Effector CD4-positive, alpha-beta T cell (primary cell): ENCODE data around the gene CEPT1.
"Not testable (repeated sequence)": the region's sequence is repeated elsewhere in the genome, so short reads cannot be mapped to it uniquely, and the experiment has no call there.

Source experiments
- DNase-seq: peaks from one replicate; pipeline ENCODE4 v3.0.0-alpha.2; 2020

CEPT1 gene

DNA sequence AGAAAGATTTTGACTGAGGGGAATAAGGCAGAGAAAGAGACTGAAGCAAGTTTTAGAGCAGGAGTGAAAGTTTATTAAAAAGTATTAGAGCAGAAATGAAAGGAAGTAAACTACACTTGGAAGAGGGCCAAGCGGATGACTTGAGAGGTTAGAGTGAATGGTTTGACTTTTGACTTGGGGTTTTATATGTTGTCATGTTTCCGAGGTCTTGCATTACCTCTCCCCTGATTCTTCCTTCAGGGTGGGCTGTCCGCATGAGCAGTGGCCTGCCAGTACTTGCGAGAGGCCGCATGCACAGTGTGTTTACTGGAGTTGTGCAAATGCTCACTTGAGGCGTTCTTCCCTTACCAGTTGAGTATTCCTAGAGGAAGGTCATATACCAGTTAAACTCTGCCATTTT lies 73.4 kb downstream of the CEPT1 start:
- DNase-seq: no peak

GRCh38 chr1:111214074-111214801 lies 74.2 kb downstream of the CEPT1 start:
- no peak for DNase-seq

DNA sequence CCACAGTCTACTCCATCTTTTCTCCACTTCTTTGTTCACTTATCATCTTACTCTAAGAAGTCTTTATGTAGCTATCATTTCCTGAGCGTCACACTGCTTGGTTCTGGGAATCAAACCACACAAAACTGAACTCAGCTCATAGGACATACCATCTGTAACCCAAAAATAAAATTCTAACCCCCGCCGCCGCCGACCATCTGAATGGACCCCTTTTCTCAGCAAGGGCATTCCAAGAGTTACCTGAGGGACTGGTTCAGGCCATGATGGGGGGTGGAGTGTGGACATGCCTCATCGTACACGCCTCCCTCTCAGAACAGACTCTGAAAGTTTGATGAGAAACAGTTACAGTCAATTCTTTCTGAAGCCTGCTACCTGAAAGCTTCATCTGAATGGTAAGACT lies 74.9 kb downstream of the CEPT1 start:
- no peak for DNase-seq

- not testable (repeated sequence) for DNase-seq
These were observed 75.3 kb downstream of the CEPT1 start for GRCh38 chr1:111215285-111215684.

GRCh38 chr1:111216751-111217150 lies 76.7 kb downstream of the CEPT1 start:
- DNase-seq: no peak

- DNase-seq: no peak
These were observed 77.3 kb downstream of the CEPT1 start for GRCh38 chr1:111217183-111217910.

DNA sequence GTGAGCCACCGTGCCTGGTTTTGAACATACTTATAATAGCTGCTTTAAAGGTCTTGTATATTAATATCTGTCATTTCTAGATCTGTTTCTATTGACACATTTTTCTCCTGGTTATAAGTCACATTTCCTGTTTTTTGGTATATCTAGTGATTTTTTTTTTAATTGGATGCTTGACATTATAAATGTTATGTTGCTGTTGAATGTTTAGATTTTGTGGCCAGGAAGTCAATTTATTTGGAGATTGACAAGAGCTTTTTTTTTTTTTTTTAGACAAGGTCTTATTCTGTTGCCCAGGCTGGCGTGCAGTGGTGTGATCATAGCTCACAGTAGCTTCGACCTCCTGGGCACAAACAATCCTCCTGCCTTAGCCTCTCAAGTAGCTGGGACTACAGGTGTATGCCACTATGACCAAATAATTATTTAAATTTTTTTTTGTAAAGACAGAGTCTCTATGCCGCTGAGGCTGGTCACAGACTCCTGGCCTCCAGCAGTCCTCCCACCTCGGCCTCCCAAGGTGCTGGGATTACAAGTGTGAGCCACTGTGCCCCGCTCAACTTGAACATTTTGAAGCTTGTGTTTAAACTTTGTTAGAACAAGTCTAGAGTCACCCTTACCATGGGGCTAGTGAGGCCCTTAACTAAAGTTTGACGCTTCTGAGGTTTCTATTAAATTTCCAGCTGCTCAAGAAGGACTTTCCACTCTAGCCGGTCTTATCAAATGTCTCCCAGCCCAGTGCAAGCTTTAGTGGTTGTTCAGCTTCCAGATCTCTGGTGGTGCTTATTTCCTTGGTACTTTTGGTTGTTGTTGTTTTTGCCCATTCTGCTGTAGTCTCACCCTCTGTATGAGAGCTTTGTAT lies 78.9 kb downstream of the CEPT1 start:
- DNase-seq: no peak

DNA sequence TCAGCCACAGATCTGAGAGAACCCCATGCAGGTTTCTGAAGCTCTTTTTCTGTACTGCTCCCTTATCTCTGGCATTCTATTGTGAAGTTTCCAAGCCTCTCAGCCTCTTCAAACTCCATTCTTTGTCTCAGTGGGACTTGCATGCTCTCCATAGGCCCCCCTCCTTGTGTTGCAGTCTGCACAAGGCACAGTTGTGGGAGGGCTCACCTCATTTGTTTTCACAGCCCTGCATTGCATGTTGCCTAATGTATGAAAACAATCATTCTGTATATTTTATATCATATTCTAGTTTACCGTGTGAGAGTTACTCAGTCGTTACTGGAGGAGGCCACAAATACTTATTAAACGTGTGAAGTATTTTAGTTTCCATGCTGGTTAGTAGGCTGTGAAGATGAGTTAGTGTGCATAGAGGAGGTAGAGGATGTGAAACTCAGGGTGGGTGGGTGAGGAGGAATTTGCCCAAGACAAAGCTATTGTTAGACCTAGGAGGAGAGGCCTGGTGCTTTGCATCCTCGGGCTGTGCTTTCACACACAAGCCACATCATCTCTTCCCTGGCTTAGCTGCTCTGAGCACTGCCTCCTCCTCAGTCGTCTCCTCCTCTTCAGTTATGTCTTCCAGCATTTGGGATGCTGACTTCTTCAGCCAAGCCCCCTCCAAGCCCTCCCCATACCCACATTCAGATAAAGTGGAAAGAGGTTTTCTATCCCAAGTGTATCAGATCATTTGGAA lies 79.7 kb downstream of the CEPT1 start:
- DNase-seq: no peak

DNA sequence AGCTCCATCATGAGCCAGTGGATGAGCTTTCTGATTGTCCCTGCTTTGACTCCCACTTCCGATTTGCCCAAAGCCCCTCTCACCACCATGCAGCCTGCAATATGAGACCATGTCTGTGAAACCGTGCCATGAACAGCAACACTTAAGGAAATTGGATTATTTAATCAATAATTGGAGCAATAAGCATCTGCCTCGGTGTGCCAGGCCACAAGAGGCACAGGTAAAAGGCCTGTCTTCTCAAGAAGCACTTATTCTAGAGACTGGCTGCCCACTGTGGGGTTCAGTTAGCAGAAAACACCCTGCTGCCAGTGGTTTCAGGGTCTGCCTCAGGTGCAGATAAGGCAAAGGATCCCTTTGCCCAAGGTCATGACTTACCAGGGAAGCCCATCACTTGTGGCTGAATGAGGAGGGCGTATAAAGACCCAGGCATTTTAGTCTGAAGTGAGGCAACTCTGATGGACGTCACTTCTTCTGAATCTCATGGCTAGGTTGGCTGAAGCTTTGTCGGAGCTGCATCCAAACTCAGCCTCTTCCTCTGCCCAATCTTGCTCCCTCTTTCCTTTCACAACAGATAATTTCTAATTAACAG lies 80.4 kb downstream of the CEPT1 start:
- DNase-seq: no peak

GRCh38 chr1:111221276-111221632 lies 81.2 kb downstream of the CEPT1 start:
- no peak for DNase-seq

DNA sequence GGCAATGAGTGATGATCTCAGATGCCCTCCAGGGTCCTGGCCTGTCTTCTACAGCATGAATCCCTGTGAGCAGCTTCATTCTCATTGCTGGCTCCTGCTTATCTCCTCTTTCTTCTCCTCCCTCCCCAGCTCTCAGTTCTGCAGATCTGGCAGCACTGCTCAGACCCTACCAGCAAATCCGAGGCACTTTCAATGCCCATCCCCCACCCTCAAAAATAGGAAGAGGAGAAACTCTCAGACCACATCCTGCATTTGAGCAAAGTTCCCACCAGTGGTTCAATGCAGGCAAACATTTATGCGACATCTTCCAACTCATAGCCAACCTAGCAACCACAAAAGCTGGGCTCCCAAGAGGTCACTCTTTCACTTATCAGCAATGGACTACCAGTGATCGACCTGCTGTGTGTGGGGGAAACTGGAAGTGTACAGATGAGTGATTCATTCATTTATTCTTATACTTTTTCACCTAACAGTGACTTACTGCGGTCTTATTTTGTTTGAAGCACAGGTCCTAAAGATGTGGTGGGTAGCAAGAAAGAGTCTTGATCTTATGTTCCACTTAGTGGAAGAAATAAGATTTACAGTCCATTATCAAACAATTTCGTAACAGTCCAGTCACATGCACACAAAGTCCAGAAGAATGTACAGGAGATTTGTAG lies 81.7 kb downstream of the CEPT1 start:
- DNase-seq: no peak

DNA sequence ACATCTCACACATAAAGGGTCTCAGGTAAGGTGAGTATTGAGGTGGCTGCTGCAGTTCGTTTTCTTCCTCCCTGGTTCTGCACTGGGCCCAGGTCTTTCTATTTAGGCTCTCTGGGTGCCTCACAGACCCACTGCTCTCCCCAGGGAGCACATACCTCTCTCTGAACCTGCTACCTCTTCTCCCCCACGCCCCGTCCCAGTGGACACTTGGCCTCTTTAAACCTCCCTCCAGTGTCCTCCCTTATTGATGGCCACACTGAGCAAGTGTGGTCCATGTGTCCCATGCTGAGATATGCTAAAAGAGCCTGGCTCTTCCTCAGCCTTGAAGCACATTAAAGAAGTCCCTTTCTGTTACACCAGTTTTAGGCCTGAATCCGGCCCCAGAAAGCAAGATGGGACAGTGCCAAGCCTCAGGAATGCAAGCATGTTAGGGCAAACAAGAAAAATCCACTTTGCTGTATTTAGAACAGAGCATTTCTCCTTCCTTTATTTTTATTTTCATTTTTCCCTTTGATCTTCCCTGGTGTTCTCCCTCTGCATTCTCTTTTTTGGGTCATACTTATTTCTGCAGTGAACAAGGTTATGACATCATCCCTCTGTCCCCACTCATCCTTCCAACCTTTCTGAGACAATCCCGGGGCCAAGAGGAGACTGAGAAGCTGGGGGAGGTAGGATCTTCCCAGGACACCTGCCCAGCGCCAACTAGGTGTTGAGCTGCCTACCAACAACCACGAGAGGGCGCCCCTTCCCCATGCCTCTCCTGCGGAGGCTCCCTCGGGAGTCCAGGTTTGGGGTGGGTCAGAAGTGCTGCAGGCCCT lies 82.5 kb downstream of the CEPT1 start:
- peak; percentile 62 for DNase-seq

GRCh38 chr1:111223126-111223685 lies 83.2 kb downstream of the CEPT1 start:
- DNase-seq: no peak

DNA sequence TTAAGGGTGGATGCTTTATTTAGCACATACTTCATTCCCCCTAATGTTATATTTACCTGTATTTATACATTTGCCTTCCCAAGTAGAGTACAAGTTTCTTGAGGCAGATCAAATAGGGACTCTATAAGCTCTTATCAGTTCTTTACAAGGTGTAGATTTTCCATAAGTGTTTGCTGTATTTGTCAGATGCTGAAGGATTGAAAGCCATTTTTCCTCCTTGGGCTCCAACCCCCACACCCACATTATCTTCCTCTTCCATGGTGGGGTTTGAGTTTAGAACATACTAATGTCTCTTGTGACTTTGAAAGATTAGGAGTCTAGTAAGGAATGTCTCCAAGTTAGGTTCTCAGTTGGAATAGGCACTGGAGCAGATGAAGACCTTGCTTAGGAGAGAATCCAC lies 85.1 kb downstream of the CEPT1 start:
- DNase-seq: no peak

DNA sequence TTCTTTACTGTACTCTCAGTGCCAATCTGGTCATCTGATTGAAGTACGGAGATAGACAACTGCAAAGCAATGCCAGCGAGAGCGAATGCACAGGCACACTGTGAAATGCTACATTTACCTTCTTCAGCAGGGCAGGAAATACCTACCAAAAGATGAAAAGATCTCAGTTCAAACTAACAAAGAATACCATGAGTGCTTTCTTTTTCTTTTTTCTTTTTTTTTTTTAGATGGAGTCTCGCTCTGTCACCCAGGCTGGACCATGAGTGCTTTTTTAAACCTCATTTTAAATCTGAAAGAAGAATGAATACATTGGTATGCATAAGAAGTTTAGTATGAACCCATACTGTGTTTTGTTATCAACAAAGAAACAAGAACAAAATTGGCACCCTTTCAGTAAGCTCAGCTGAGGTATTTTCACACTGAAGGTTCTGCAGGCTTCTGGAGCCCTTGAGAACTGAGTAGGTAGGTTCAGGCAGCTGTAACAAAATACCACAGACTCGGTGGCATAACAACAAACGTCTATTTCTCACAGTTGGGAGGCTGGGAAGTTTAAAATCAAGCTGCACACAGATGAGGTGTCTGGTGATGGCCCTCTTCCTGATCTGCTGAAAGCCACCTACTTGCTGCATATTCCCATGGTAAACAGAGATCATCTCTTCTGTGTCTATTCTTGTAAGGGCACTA lies 85.8 kb downstream of the CEPT1 start:
- DNase-seq: no peak

GRCh38 chr1:111227434-111227833 lies 87.4 kb downstream of the CEPT1 start, which contains the start of gene CHI3L2:
CHI3L2 (plus strand) TSS chr1:111227713; CDS start chr1:111227730, 17 bp downstream.
- no peak for DNase-seq

DNA sequence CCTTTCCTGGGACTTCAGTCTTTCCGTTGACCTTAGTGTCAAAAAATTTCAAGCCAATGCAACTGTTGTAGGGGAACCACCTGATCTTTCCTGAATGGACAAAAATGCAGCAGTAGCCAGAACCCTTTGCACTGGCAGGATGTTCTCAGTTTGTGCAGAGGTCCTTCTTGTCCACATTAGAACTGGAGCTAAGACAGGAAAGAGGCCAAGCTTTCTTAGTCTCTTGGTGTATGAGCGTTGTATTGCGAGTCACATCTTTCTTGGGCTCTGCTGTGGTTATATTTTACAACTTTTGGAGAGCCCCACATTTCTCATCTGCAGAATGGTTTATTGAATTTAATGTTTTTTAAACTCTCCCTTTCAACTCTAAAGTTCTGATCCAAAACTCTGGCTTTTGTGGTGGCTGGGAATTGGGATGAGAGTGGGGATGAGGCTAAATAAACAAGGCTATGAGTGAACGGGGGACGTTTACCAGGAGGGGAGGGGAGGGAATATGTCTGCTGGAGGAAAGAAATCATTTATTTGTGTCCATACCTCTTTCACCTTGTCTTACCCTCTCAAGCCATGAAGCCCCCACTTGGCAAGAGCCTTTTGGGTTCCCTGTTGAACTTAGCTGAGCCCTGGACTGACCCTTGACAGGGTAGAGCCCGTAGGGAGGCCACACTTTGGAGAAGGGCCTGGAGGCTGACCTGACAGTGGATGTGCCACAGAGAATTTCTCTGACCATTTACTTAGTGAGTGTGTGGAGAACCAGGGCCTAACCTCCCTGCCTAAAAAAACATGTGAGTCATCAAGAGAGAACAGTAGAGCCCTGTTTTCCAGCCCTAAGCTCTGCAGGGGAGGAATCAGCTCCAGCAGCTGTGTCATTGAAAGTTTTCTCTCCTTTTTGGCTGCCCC lies 88.1 kb downstream of the CEPT1 start:
- no peak for DNase-seq

DNA sequence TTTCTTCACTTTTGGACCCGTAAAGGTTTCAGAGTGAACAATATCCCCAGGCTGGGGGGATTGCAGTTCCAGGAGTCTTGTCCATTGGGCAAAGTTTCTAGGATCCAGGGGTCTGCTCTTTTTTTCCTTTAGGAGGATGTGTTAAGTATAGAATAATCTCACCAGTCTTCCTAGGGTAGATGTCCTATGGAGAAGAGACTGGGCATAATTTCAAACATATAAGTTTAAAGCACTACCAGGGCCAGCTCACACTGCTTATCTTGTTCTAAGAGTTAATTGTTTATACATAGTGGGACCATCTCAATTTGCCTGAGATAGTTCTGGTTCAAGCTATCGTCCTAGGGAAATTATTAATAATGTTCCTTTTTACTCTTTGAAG lies 88.7 kb downstream of the CEPT1 start:
- DNase-seq: no peak

DNA sequence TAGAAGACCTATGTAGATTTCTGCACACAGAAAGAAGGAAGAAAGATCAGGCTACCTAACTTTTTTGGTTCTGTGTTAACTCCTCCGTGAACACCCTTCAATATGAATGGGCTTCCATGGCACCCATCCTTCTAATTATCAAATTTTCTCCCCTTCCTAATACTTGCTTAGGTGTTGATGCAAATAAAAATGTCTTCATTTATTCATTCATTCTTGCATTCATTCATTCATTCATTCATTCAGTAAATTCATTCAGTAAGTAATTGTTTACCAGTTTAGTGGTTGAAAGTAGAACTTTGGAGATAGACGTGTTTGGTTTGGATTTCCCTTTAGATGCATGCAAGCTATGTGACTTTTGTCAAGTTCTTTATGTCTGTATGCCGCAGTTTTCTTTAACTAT lies 92.1 kb downstream of the CEPT1 start:
- no peak for DNase-seq
